Activated T-helper 17 cell treated with anti-CD3 and anti-CD28 coated beads, Interleukin-2, amount 50 U/mL, for 72 hours (primary cell): ENCODE measurements around the gene NKPD1. TPM values are rescaled to one million over a fixed set of nuclear protein-coding genes. Genes with fewer than 3 reads are reported as not detected.

ENCODE experiments used
- ATAC-seq: fragments of 150-1000 bp; cut with Tn5 transposase; replicated peaks from 2 replicates; pipeline ENCODE4 v1.10.0; 2021; ENCODE audit warnings: mild to moderate bottlenecking, moderate library complexity
- H3K27ac Mint-ChIP-seq: one replicate; pipeline ENCODE4 v1.8.0; 2022; ENCODE audit warnings: mixed read lengths
- H3K27me3 Mint-ChIP-seq: one replicate; pipeline ENCODE4 v1.8.0; 2022; ENCODE audit warnings: mixed read lengths
- H3K36me3 Mint-ChIP-seq: one replicate; pipeline ENCODE4 v1.8.0; 2022; ENCODE audit warnings: low read depth, mild to moderate bottlenecking, mixed read lengths
- H3K4me1 Mint-ChIP-seq: one replicate; pipeline ENCODE4 v1.8.0; 2022; ENCODE audit warnings: mixed read lengths
- H3K4me3 Mint-ChIP-seq: one replicate; pipeline ENCODE4 v1.8.0; 2022; ENCODE audit warnings: mild to moderate bottlenecking, mixed read lengths
- H3K9me3 Mint-ChIP-seq: one replicate; pipeline ENCODE4 v1.8.0; 2022; ENCODE audit warnings: mixed read lengths
- total RNA-seq, 2 donors: library from RNA; stranded (reverse); gene quantifications; one replicate each; pipeline ENCODE4 v1.2.3, GENCODE V29; 2022

NKPD1 gene
- under 1 TPM; 0.06 to 0.40 TPM for total RNA-seq

DNA sequence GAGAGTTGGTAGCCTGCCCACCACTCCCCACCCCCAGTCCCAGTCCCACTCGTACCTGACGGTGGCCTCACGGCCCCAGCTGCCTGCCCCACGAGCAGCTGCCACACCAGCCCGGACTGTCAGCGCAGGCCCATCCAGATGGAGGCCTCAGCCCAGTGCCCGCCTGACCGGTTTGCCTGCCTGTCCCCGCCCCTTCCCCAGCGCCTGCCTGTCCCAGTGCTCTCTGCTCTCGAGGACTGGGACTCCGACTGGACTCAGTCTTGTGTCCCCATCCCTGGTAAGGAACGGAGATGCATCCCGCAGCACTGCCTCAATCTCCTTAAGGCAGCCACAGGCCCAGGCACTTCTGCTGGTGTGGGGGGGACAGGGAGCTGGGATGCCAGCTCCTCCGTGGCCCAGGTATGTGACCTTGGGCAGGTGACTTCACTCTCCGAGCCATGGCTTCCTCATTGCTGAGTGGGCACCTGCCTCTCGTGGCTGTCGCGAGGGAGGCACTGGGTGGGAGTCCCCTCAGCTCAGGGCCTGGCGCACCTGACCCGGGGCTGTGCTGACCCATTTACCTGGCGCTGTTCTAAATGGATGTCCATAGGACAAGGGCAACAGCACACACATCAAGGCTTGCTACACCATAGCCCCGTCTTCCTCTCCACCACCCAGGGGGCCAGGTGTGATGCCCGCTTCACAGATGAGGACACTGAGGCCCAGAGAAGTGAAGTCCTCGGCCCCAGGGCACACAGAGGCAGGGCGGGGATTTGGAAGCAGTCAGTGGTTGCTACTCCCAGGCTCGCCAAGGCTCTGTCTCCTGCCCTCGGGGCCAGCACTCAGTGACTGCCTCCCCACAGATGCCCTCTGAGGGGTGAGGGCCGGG is at the start of gene NKPD1:
TSS of gene NKPD1 (minus strand) at position 113 of the 868 bp plus-strand sequence. CDS start 832 bp downstream, outside the sequence.
- H3K4me3 Mint-ChIP-seq: no peak within 1 kb of the TSS
- peak within 1 kb of the TSS; percentile 6 for H3K27ac Mint-ChIP-seq
- no peaks in the 10 kb centered on the region for H3K9me3 Mint-ChIP-seq
- H3K36me3 Mint-ChIP-seq: no peaks in the 10 kb centered on the region
- H3K4me1 Mint-ChIP-seq: peaks cover 11% of the 10 kb centered on the region
- no peak for ATAC-seq
- H3K27me3 Mint-ChIP-seq: peaks cover 3% of the 10 kb centered on the region

DNA sequence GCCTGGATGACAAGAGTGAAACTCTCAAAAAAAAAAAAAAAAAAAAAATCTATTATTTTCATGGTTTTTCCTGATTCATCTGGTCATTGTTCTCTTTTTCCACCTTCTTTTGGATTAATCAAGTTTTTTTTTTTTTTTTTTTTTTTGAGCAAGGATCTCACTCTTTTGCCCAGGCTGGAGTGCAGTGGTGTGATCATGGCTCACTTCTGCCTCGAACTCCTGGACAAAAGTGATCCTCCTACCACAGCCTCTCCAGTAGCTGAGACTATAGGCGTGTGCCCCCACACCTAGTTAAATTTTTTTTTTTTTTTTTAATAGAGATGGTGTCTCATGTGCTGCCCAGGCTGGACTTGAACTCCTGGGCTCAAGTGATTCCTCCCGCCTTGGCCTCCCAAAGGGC is 45.5 kb upstream of the NKPD1 start:
- no peak for ATAC-seq
- Mint-ChIP-seq H3K27ac (no peak overlapping the region), H3K4me1 (no peaks in the 10 kb centered on the region), H3K9me3 (no peaks in the 10 kb centered on the region), H3K27me3 (no peaks in the 10 kb centered on the region), H3K4me3 (no peak overlapping the region), H3K36me3 (no peaks in the 10 kb centered on the region)

- Mint-ChIP-seq H3K9me3 (no peaks in the 10 kb centered on the region), H3K4me1 (no peaks in the 10 kb centered on the region), H3K4me3 (no peak overlapping the region), H3K27me3 (no peaks in the 10 kb centered on the region), H3K36me3 (no peaks in the 10 kb centered on the region), H3K27ac (no peak overlapping the region)
- ATAC-seq: no peak
These were observed 45.0 kb upstream of the NKPD1 start for GRCh38 chr19:45205810-45206209.

DNA sequence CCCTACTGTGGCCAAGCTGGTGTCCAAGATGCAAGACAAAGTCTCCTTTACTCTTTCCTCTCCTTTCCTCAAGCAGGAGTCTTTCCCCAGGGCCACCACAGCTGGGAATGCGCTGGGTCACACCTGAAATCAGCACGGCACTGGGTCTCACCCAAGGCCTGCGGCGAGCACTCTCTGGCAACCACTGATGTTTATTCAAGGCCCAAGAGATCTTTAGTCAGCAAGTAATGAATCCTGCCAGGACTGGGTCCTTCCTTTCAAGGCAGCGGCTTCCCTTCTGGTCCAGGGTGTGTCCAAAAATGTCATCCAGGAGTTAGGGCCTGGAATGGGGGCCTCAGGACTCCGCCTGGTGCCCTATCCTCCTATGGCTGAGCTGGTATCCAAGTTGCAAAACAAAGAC is 41.9 kb upstream of the NKPD1 start:
- no peaks in the 10 kb centered on the region for H3K36me3 Mint-ChIP-seq
- H3K9me3 Mint-ChIP-seq: no peaks in the 10 kb centered on the region
- no peaks in the 10 kb centered on the region for H3K4me1 Mint-ChIP-seq
- no peak overlapping the region for H3K4me3 Mint-ChIP-seq
- H3K27me3 Mint-ChIP-seq: no peaks in the 10 kb centered on the region
- no peak overlapping the region for H3K27ac Mint-ChIP-seq
- ATAC-seq: no peak

DNA sequence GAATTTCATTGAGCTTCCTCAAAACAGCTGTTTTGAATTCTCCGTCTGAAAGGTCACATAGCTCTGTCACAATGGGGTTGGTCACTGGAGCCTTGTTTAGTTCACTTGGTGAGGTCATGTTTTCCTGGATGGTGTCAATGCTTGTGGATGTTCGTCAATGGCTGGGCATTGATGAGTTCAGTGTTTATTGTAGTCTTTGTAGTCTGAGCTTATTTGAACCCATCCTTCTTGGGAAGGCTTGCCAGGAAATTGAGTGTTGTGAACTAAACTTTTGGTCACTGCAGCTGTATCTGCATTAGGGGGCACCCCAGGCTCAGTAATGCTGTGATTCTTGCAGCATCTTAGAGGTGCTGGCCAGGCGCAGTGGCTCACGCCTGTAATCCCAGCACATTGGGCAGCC is 39.8 kb upstream of the NKPD1 start:
- Mint-ChIP-seq H3K9me3 (no peaks in the 10 kb centered on the region), H3K27ac (no peak overlapping the region), H3K27me3 (no peaks in the 10 kb centered on the region), H3K4me1 (no peaks in the 10 kb centered on the region), H3K4me3 (no peak overlapping the region), H3K36me3 (no peaks in the 10 kb centered on the region)
- no peak for ATAC-seq

DNA sequence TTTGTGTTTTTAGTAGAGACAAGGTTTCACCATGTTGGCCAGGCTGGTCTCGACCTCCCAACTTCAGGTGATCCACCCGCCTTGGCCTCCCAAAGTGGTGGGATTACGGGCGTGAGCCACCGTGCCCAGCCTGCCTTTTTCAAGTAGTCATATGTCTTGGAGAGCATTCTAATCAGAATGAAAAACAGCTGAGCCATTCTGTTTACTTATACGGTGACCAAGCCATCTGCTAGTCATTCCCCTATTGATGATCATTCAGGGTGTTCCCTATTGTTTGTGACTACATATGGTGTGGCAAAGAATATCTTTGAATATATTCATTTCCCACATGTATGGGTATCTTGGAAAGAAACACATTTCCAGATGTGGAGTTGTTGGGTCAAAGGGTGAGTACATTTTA is 35.0 kb upstream of the NKPD1 start:
- Mint-ChIP-seq H3K9me3 (no peaks in the 10 kb centered on the region), H3K4me3 (no peak overlapping the region), H3K27me3 (no peaks in the 10 kb centered on the region), H3K27ac (no peak overlapping the region), H3K4me1 (no peaks in the 10 kb centered on the region), H3K36me3 (no peaks in the 10 kb centered on the region)
- no peak for ATAC-seq

GRCh38 chr19:45191375-45191774 is 30.6 kb upstream of the NKPD1 start:
- Mint-ChIP-seq H3K36me3 (no peaks in the 10 kb centered on the region), H3K27ac (no peak overlapping the region), H3K4me1 (peaks cover 4% of the 10 kb centered on the region), H3K4me3 (no peak overlapping the region), H3K27me3 (no peaks in the 10 kb centered on the region), H3K9me3 (no peaks in the 10 kb centered on the region)
- no peak for ATAC-seq

DNA sequence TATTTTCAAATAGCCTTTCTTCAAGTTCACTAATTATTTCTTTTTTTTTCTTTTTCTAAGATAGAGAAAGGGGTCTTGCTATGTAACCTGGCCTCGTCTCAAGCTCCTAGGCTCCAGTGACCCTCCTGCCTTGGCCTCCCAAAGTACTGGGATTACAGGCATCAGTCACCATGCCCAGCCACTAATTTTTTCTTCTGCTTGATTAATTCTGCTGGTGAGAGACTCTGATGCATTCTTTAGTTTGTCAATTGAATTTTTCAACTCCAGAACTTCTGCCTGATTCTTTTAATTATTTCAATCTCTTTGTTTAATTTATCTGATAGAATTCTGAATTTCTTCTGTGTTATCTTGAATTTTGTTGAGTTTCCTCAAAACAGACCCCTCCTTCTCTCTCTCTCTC is 29.2 kb upstream of the NKPD1 start:
- no peaks in the 10 kb centered on the region for H3K27me3 Mint-ChIP-seq
- ATAC-seq: no peak
- H3K4me1 Mint-ChIP-seq: peaks cover 6% of the 10 kb centered on the region
- no peak overlapping the region for H3K27ac Mint-ChIP-seq
- H3K4me3 Mint-ChIP-seq: no peak overlapping the region
- no peaks in the 10 kb centered on the region for H3K9me3 Mint-ChIP-seq
- H3K36me3 Mint-ChIP-seq: no peaks in the 10 kb centered on the region

GRCh38 chr19:45187421-45188100 is 26.8 kb upstream of the NKPD1 start:
- no peak overlapping the region for H3K4me3 Mint-ChIP-seq

GRCh38 chr19:45186509-45187334 is 25.9 kb upstream of the NKPD1 start:
- Mint-ChIP-seq H3K36me3 (peaks cover 6% of the 10 kb centered on the region), H3K4me1 (peaks cover 13% of the 10 kb centered on the region), H3K4me3 (no peak overlapping the region), H3K9me3 (no peaks in the 10 kb centered on the region), H3K27ac (peak overlapping the region; percentile 43), H3K27me3 (no peaks in the 10 kb centered on the region)
- ATAC-seq: no peak

More at GRCh38 chr19:45187421-45188100, 26.8 kb upstream of the NKPD1 start:
- Mint-ChIP-seq H3K27me3 (no peaks in the 10 kb centered on the region), H3K27ac (no peak overlapping the region), H3K36me3 (peaks cover 5% of the 10 kb centered on the region), H3K4me1 (peaks cover 12% of the 10 kb centered on the region), H3K9me3 (no peaks in the 10 kb centered on the region)
- peak; percentile 67 for ATAC-seq

GRCh38 chr19:45184115-45184514 is 23.3 kb upstream of the NKPD1 start:
- Mint-ChIP-seq H3K4me1 (peaks cover 22% of the 10 kb centered on the region), H3K4me3 (no peak overlapping the region)

GRCh38 chr19:45182758-45183157 is 22.0 kb upstream of the NKPD1 start:
- Mint-ChIP-seq H3K4me3 (no peak overlapping the region), H3K4me1 (peaks cover 22% of the 10 kb centered on the region), H3K9me3 (no peaks in the 10 kb centered on the region), H3K27me3 (no peaks in the 10 kb centered on the region), H3K36me3 (peaks cover 19% of the 10 kb centered on the region), H3K27ac (peak overlapping the region; percentile 73)
- no peak for ATAC-seq

More at GRCh38 chr19:45184115-45184514, 23.3 kb upstream of the NKPD1 start:
- no peak for ATAC-seq
- no peaks in the 10 kb centered on the region for H3K27me3 Mint-ChIP-seq
- H3K9me3 Mint-ChIP-seq: no peaks in the 10 kb centered on the region
- H3K36me3 Mint-ChIP-seq: peaks cover 19% of the 10 kb centered on the region
- H3K27ac Mint-ChIP-seq: no peak overlapping the region

DNA sequence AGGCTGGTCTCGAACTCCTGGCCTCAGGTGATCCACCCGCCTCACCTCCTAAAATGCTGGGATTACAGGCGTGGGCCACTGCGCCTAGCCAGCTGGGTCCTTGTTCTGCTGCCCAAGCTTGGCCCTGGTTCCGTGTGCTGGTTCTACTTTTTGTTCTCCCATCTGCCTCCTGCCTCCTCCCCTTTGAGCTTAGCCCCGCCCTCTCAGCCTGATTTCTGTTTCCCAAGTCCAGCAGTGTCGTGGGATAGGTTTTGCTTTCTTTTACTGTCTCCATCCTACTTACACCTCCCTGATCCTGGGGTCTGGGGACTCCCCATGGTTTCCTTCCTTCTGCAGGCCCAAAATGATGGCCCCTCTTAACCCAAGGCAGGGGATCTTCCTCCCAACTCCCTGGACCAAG is 20.2 kb upstream of the NKPD1 start:
- Mint-ChIP-seq H3K4me3 (peak overlapping the region; percentile 69), H3K27me3 (no peaks in the 10 kb centered on the region), H3K27ac (peak overlapping the region; percentile 65), H3K4me1 (peaks cover 18% of the 10 kb centered on the region), H3K9me3 (no peaks in the 10 kb centered on the region), H3K36me3 (peaks cover 19% of the 10 kb centered on the region)
- ATAC-seq: no peak

- H3K27ac Mint-ChIP-seq: peak overlapping the region; percentile 65
- no peak for ATAC-seq
- H3K4me1 Mint-ChIP-seq: peaks cover 21% of the 10 kb centered on the region
- H3K4me3 Mint-ChIP-seq: peak overlapping the region; percentile 69
- H3K36me3 Mint-ChIP-seq: peaks cover 19% of the 10 kb centered on the region
- H3K9me3 Mint-ChIP-seq: no peaks in the 10 kb centered on the region
- no peaks in the 10 kb centered on the region for H3K27me3 Mint-ChIP-seq
These were observed 19.1 kb upstream of the NKPD1 start for GRCh38 chr19:45179892-45180370.
